ENCODE measurements around the gene C19orf33.

The C19orf33 gene

GRCh38 chr19:38346837-38347236 is 42.8 kb downstream of the C19orf33 start:
- no peak for DNase-seq

GRCh38 chr19:38350883-38351282 is 46.8 kb downstream of the C19orf33 start:
- DNase-seq: no peak

- DNase-seq: no peak
Observed at GRCh38 chr19:38351865-38352395, 47.9 kb downstream of the C19orf33 start.

- no peak for DNase-seq
Observed at GRCh38 chr19:38352611-38353010, 48.6 kb downstream of the C19orf33 start.

All from SIG-M5 (cell line).